Fibroblast of villous mesenchyme (primary cell): Measurements from ENCODE around the gene TRPV6. TPM values are rescaled to one million over a fixed set of nuclear protein-coding genes. Genes with fewer than 3 reads are reported as not detected.

ENCODE experiments used
- DNase-seq: peaks from one replicate; pipeline ENCODE4 v3.0.0-alpha.2; 2010; ENCODE audit warnings: low read depth
- H3K4me3 ChIP-seq: 2 replicates; pipeline ENCODE4 v1.5.1; 2011; ENCODE audit warnings: low read depth, mild to moderate bottlenecking, low read length
- total RNA-seq: library from RNA; depleted of rRNA; stranded (reverse); fragments of >200 nt; gene quantifications from 2 replicates; pipeline ENCODE4 v1.2.3, GENCODE V29; 2012
- TF ChIP-seq, protein P1 (sequence below): IDR thresholded peaks from 2 replicates; pipeline ENCODE4 v1.5.1; 2012; ENCODE audit warnings: low read depth, mild to moderate bottlenecking, low read length; ENCODE audit not compliant: insufficient read depth

TRPV6 gene
- total RNA-seq, 1 donor: not detected

DNA sequence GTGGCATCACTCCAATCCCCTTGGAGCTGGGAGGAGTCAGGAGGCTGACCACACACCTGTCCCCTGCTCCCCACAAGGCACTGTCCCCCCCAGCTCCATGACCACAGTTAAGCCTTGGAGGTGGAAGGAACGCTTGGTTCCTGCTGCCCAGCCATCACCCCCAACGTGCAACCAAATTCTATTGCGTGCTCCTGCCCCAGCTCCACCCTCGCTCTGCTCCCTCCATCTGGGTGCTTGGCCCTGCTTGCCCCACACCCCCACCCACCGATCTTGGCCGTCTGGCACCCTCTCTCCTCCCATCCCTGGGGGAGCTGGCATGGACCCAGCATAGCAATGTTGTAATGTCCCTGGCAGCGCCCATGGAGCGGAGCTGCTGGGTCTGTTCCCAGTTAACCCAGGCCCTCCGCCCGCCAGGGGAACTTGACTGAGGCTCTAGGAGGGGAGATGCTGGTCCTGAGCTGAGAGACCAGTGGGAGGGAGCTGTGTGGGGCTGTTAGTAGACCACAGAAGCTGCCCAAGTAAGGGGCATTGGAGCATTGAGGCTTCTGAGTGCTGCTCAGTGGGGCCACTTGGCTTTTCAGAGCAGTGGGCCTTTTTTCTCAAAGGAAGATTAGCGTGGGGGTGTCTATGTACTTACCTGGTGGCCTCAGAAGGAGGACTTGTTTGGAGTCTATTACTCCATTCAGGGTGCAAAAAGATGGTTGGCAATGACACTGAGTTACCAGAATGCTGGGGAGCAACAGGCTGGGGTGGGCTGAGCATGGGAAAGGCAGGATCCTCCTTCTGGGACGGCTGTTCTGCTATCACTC, 29.6 kb downstream of the TRPV6 start:
- TF ChIP-seq, protein P1, sequence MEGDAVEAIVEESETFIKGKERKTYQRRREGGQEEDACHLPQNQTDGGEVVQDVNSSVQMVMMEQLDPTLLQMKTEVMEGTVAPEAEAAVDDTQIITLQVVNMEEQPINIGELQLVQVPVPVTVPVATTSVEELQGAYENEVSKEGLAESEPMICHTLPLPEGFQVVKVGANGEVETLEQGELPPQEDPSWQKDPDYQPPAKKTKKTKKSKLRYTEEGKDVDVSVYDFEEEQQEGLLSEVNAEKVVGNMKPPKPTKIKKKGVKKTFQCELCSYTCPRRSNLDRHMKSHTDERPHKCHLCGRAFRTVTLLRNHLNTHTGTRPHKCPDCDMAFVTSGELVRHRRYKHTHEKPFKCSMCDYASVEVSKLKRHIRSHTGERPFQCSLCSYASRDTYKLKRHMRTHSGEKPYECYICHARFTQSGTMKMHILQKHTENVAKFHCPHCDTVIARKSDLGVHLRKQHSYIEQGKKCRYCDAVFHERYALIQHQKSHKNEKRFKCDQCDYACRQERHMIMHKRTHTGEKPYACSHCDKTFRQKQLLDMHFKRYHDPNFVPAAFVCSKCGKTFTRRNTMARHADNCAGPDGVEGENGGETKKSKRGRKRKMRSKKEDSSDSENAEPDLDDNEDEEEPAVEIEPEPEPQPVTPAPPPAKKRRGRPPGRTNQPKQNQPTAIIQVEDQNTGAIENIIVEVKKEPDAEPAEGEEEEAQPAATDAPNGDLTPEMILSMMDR: no peak
- peak overlapping the region; percentile 86 for H3K4me3 ChIP-seq
- DNase-seq: peak; percentile 17

DNA sequence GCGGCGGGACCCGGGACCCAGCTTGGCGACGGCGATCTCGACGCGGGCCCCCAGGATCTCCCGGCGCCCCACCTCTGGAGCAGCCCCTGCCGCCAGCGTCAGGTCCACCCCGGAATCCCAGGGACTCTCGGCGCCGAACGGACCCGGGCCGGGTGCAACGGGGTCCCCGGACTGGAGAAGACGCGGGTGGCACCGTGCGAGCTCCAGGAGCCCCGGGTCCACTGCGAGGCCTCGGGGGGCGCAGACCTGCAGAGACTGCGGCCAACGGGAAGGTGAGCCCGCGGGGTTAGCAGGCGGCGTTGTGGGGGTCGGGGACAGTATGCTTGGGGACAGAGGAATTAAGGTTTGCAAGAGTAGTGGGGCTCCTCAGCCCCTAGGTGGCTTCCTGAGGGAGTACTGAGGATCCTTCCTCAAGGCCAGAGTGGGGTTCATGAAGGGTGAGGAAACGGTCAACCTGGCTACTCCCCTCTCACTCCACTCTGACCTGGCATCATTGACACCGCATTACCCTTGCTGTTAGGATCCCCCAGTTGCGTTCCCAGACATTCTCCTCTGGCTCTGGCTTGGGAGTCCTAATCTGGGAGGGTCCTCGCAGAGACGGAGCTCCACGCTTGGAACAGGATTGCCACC, 30.3 kb downstream of the TRPV6 start:
- peak; percentile 10 for DNase-seq
- TF ChIP-seq, protein P1: peak; percentile 22
- peak overlapping the region; percentile 86 for H3K4me3 ChIP-seq

DNA sequence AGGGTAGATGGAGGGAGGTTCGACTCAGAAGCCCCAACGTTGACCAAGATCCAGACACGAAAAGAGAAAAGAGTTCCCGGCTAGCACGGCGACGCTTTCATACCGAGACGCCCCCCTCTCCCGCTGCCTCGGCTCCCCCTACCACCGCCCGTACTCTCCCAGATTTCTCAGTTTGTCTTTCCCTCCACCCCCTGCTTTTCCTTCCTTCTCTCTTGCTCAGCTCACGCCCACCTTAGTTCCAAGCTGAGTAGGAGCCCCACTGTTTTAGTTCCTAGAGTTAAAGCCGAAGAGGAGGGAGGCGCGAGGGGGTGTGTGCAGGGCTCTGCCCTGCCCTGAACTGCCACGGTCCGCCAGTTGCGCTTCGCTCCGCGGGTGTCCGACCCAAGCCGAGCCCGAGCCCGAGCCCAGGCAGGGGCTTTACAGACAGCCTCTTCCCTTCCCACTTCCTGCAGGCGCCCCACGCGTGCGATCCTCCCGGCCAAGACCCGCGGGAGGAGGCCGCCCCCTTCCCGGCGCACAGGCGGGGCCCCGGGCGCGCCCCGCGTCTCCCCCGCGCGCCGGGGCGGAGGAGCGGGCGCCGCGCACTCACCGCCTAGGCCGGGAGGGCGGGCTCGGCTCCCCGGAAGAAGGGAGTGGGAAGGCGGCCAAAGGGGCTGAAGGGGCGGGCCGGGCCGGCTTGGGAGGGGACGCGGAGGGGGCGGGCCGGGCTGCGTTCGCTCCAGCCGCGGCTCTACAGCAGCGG, 31.0 kb downstream of the TRPV6 start, which contains the start of gene EPHB6:
EPHB6 (plus strand) TSS at position 705 of the 742 bp plus-strand sequence. CDS start 8,152 bp downstream, outside the sequence.
- TF ChIP-seq, protein P1: no peak
- peak within 1 kb of the TSS; percentile 86 for H3K4me3 ChIP-seq
- peak; percentile 75 for DNase-seq

DNA sequence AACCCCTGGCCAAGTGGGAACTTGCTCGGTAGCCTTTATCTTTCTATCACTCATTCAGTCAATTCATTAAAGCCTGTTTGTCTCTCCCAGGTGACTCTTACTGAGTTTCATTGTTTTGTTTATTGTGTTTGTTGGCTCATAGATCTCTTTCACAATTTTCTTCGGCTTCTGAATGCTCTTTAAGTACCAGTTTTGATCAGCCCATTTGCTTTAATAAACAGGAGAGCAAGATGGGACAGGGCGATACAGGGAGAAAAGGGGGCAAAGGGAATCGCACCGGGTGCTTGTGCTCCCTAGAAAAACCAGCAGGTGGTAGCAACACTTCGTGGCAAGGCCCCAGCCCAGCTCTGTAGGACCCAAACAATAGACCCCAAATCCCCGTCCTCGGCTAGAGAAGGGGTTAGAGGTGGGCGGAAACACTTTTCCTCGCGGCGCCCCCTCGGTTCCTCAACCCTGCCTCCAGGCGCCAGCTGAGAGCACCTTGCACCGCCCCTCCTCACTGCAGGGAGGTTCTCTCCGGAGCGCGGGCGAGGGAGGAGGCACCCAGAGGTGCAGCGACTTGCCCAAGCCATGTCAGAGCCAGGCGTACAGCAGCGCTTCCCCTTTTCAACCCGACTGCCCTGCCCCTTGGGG, 31.7 kb downstream of the TRPV6 start:
- H3K4me3 ChIP-seq: peak overlapping the region; percentile 86
- DNase-seq: peak; percentile 60
- TF ChIP-seq, protein P1: peak; percentile 87

DNA sequence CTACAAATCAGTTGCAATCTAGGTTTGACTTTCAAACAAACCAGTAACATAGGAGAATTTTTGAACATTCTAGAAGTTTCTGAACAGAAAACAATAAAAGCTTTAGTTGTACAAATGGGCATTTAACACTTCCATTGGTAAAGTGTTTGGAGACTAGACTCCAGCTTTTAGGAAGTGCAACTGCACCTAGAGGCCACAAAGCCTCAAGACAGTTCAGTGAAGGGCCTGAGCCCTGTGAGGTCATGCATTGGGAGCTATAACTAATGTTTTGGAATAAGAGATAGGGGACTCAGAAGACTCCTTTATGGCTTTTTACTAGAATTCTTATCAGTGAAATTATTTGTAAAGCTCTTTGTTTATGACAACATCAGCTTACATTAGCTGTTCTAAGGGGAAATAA, 33.6 kb downstream of the TRPV6 start:
- no peak overlapping the region for H3K4me3 ChIP-seq
- TF ChIP-seq, protein P1: no peak
- DNase-seq: peak; percentile 6

DNA sequence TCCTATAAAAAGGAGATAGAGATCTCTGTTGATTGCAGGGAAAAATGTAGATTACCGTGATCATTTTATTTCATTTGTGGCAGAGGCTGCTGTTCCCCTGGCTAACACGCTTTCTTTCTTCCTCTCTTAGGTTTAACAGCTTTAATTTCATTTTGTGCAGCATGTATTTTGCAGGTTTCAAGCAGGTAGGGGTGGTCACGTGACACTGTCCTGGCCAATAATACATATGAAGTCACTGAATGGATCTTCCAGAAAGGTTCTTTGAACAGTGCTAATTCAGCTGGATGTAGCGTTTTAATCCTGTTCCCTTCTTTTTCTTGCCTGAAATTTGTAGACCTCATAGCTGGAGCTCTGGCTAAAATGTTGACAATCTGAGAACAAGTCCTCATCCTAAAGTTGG, 34.3 kb downstream of the TRPV6 start:
- TF ChIP-seq, protein P1: no peak
- DNase-seq: no peak
- H3K4me3 ChIP-seq: no peak overlapping the region
